ENCODE data around the gene NR3C2.

- TF ChIP-seq CTCF (conservative IDR thresholded peaks at IDR 0.05; ENCODE audit: low read length) (no peak), EZH2phosphoT487 (IDR thresholded peaks at IDR 0.05; ENCODE audit: borderline replicate concordance, low read depth, low read length) (no peak)
Measured at GRCh38 chr4:148240241-148240640, 202.0 kb downstream of the NR3C2 start.

Measured in OCI-LY7 (cell line).